MM.1S (cell line): Measurements from ENCODE around the gene ROBO2.

ENCODE experiments used
- CTCF ChIP-seq: fragments of 300-600 bp; sonication (generic); IDR thresholded peaks from 2 replicates; pipeline ENCODE4 v1.5.1; 2016; ENCODE audit warnings: antibody characterized with exemption, low read length, mixed read lengths
- EZH2 ChIP-seq: fragments of 300-600 bp; sonication (generic); optimal IDR thresholded peaks from 2 replicates; pipeline ENCODE3; 2017; ENCODE audit warnings: low read depth, mild to moderate bottlenecking, antibody characterized with exemption, low read length, mixed read lengths
- EZH2phosphoT487 ChIP-seq: fragments of 300-600 bp; sonication (generic); IDR thresholded peaks from 2 replicates; pipeline ENCODE4 v1.6.1; 2018; ENCODE audit warnings: antibody characterized with exemption, low read length

GRCh38 chr3:77169823-77170222 is 129.9 kb downstream of the ROBO2 start:
- no peak for TF ChIP-seq EZH2phosphoT487
- TF ChIP-seq CTCF: no peak
- TF ChIP-seq EZH2: no peak
